Panc1 (cell line): Measurements from ENCODE around the gene SH3PXD2A. TPM values are rescaled to one million over a fixed set of nuclear protein-coding genes. Genes with fewer than 3 reads are reported as not detected.

Experiments used
- ATAC-seq: fragments of 200-7000 bp; cut with Tn5 transposase; 2 replicates; pipeline ENCODE4 v1.9.1; 2020; ENCODE audit warnings: mild to moderate bottlenecking, moderate library complexity
- BruUV-seq: library from RNA; stranded (reverse); fragments of 400-500 nt; replicated peaks from 2 replicates; lab custom pipeline; 2021; lab: Mats Ljungman, UMichigan
- CTCF ChIA-PET: fragments of 300-600 bp; sonication (Branson Sonifier 250); formaldehyde crosslinking; loops from one replicate; lab custom pipeline; 2022; ENCODE audit warnings: antibody characterized with exemption; lab: Charles Lee
- POLR2A ChIA-PET: fragments of 300-600 bp; sonication (Branson Sonifier 250); formaldehyde crosslinking; loops from one replicate; lab custom pipeline; 2022; ENCODE audit warnings: antibody characterized with exemption; lab: Charles Lee
- DNase-seq: peaks from one replicate; pipeline ENCODE4 v3.0.0-alpha.2; 2010; ENCODE audit warnings: low read depth, low spot score
- H3K27ac ChIP-seq: 2 replicates; pipeline ENCODE4 v1.5.1; 2011; ENCODE audit warnings: mild to moderate bottlenecking, low read length, inconsistent platforms
- H3K27me3 ChIP-seq: fragments of 200-500 bp; sonication (Bioruptor generic); 2 replicates; pipeline ENCODE4 v1.6.0; 2014; ENCODE audit warnings: low read length, inconsistent platforms; ENCODE audit not compliant: control insufficient read depth, insufficient read depth
- H3K36me3 ChIP-seq: fragments of 200-500 bp; sonication (Bioruptor generic); 2 replicates; pipeline ENCODE4 v1.5.1; 2014; ENCODE audit warnings: inconsistent platforms, mild to moderate bottlenecking, low read length, moderate library complexity; ENCODE audit not compliant: control insufficient read depth, insufficient read depth
- H3K4me1 ChIP-seq: 2 replicates; pipeline ENCODE4 v1.5.1; 2011; ENCODE audit warnings: inconsistent platforms, mild to moderate bottlenecking, low read length, moderate library complexity; ENCODE audit not compliant: control insufficient read depth, insufficient read depth
- H3K4me3 ChIP-seq, 2 experiments: 2 replicates each; pipeline ENCODE4 v1.5.1; 2011 to 2012; ENCODE audit warnings: low read depth in 2 of 2, low read length in 2 of 2, mild to moderate bottlenecking in 2 of 2, inconsistent platforms in 1 of 2, moderate library complexity in 1 of 2
- H3K9me3 ChIP-seq: fragments of 200-500 bp; sonication (Bioruptor generic); 2 replicates; pipeline ENCODE4 v1.5.1; 2014; ENCODE audit warnings: low read depth, mild to moderate bottlenecking, inconsistent platforms, low read length, moderate library complexity; ENCODE audit not compliant: control insufficient read depth, insufficient read depth
- CTCF ChIP-seq: fragments of 450-650 bp; IDR thresholded peaks from 2 replicates; pipeline ENCODE4 v1.5.1; 2017; ENCODE audit warnings: mild to moderate bottlenecking
- POLR2AphosphoS5 ChIP-seq: IDR thresholded peaks from 2 replicates; pipeline ENCODE4 v1.6.1; 2012; ENCODE audit warnings: mild to moderate bottlenecking, low read depth, low read length, moderate library complexity
- REST ChIP-seq, 2 experiments: IDR thresholded peaks; 2 replicates each; pipeline ENCODE4 v1.6.1; 2011 to 2012; ENCODE audit warnings: low read depth in 2 of 2, control low read depth in 1 of 2, low read length in 1 of 2, mild to moderate bottlenecking in 1 of 2, moderate library complexity in 1 of 2; ENCODE audit not compliant: insufficient read depth in 1 of 2
- SIN3A ChIP-seq: IDR thresholded peaks from 2 replicates; pipeline ENCODE4 v1.6.1; 2012; ENCODE audit warnings: low read depth, mild to moderate bottlenecking, low read length, moderate library complexity, borderline replicate concordance; ENCODE audit not compliant: insufficient read depth
- TCF7L2 ChIP-seq: IDR thresholded peaks from 2 replicates; pipeline ENCODE4 v1.6.1; 2011; ENCODE audit warnings: mild to moderate bottlenecking, low read depth, low read length, inconsistent platforms
- in situ Hi-C: cut with HindIII; loops from 2 replicates; pipeline ENCODE4 v1.10.0; 2016; ENCODE audit warnings: low sequenced_read_pairs, low pct_unique_long_range_greater_than_20kb
- intact Hi-C: fragments of 100-400 bp; cut with micrococcal nuclease; formaldehyde crosslinking; loops from one replicate; pipeline ENCODE4 v1.10.0; 2022; ENCODE audit not compliant: unreplicated experiment
- total RNA-seq: library from RNA; stranded (reverse); gene quantifications from one replicate; pipeline ENCODE4 v1.2.1, GENCODE V29; 2021; ENCODE audit not compliant: unreplicated experiment

SH3PXD2A gene
- total RNA-seq, 1 experiment from 2014 or later, result 5.7 TPM

GRCh38 chr10:103676851-103677417, 178.4 kb downstream of the SH3PXD2A start:
- DNase-seq (no peak), ATAC-seq (no peak)
- no peaks in the 10 kb centered on the region for H3K27me3 ChIP-seq
- H3K4me3 ChIP-seq, result no peak overlapping the region
- H3K36me3 ChIP-seq, result no peaks in the 10 kb centered on the region
- in situ Hi-C loops, result no loop called here
- intact Hi-C loops, result no loop called here
- H3K27ac ChIP-seq, result no peak overlapping the region
- ChIA-PET POLR2A (no interaction called here), CTCF (no interaction called here)
- TF ChIP-seq CTCF, result no peak
- no peak for TF ChIP-seq SIN3A
- TF ChIP-seq TCF7L2, result no peak
- TF ChIP-seq POLR2AphosphoS5, result no peak
- TF ChIP-seq REST (IDR thresholded peaks at IDR 0.05; ENCODE audit: insufficient read depth in 1 of 2, low read depth in 2 of 2, low read length in 1 of 2), result no peak
- BruUV-seq, result no TSS peak
- H3K9me3 ChIP-seq, result no peaks in the 10 kb centered on the region
- H3K4me1 ChIP-seq, result no peaks in the 10 kb centered on the region

GRCh38 chr10:103676058-103676785, 179.2 kb downstream of the SH3PXD2A start:
- CTCF ChIA-PET, result no interaction called here
- Histone ChIP-seq H3K27ac (no peak overlapping the region), H3K4me1 (no peaks in the 10 kb centered on the region), H3K9me3 (no peaks in the 10 kb centered on the region), H3K36me3 (no peaks in the 10 kb centered on the region), H3K4me3 (no peak overlapping the region), H3K27me3 (no peaks in the 10 kb centered on the region)
- in situ Hi-C loops (no loop called here), intact Hi-C loops (no loop called here)
- TF ChIP-seq TCF7L2 (no peak), SIN3A (no peak), REST (IDR thresholded peaks at IDR 0.05; ENCODE audit: insufficient read depth in 1 of 2, low read depth in 2 of 2, low read length in 1 of 2) (no peak), POLR2AphosphoS5 (no peak), CTCF (no peak)
- DNase-seq, result no peak
- POLR2A ChIA-PET, result no interaction called here
- BruUV-seq, result no TSS peak
- no peak for ATAC-seq
